Stimulated activated CD8-positive, alpha-beta memory T cell treated with anti-CD3 and anti-CD28 coated beads, Interleukin-12 subunit alpha, Interleukin-12 subunit beta, amount 100 ng/mL, for 24 hours (primary cell): ENCODE data around the gene TTF2.

Source experiments
- DNase-seq: peaks from one replicate; pipeline ENCODE4 v3.0.0-alpha.2; 2020; ENCODE audit errors: extremely low read depth

The TTF2 gene

GRCh38 chr1:117059678-117060440 is at the start of gene TTF2:
Gene TTF2, plus strand, starts transcription at chr1:117060326. Its CDS starts 21 bp downstream, at chr1:117060347.
- DNase-seq: peak; percentile 83

- DNase-seq: no peak
Observed at GRCh38 chr1:117011334-117011733, 48.8 kb upstream of the TTF2 start.

- no peak for DNase-seq
Observed at GRCh38 chr1:117013309-117013858, 46.7 kb upstream of the TTF2 start.

- DNase-seq: no peak
Observed at GRCh38 chr1:117014209-117014608, 45.9 kb upstream of the TTF2 start.

GRCh38 chr1:117015724-117016123 is 44.4 kb upstream of the TTF2 start:
- no peak for DNase-seq

GRCh38 chr1:117017062-117017461 is 43.1 kb upstream of the TTF2 start:
- no peak for DNase-seq

GRCh38 chr1:117017648-117018047 is 42.5 kb upstream of the TTF2 start:
- no peak for DNase-seq

- no peak for DNase-seq
Observed at GRCh38 chr1:117020526-117021156, 39.5 kb upstream of the TTF2 start.

- no peak for DNase-seq
Observed at GRCh38 chr1:117022114-117022513, 38.0 kb upstream of the TTF2 start.

- no peak for DNase-seq
Observed at GRCh38 chr1:117025568-117025967, 34.6 kb upstream of the TTF2 start.

- no peak for DNase-seq
Observed at GRCh38 chr1:117026361-117026760, 33.8 kb upstream of the TTF2 start.

- DNase-seq: no peak
Observed at GRCh38 chr1:117029685-117030084, 30.4 kb upstream of the TTF2 start.

- no peak for DNase-seq
Observed at GRCh38 chr1:117030271-117030877, 29.8 kb upstream of the TTF2 start.

- no peak for DNase-seq
Observed at GRCh38 chr1:117032266-117032665, 27.9 kb upstream of the TTF2 start.

GRCh38 chr1:117032681-117033539 is 27.2 kb upstream of the TTF2 start:
- no peak for DNase-seq

GRCh38 chr1:117033772-117034171 is 26.4 kb upstream of the TTF2 start:
- no peak for DNase-seq

- DNase-seq: no peak
Observed at GRCh38 chr1:117034791-117035290, 25.3 kb upstream of the TTF2 start.

- DNase-seq: no peak
Observed at GRCh38 chr1:117036018-117036461, 24.1 kb upstream of the TTF2 start.

GRCh38 chr1:117037802-117038201 is 22.3 kb upstream of the TTF2 start:
- no peak for DNase-seq

GRCh38 chr1:117038236-117038635 is 21.9 kb upstream of the TTF2 start:
- no peak for DNase-seq

GRCh38 chr1:117044217-117044616 is 15.9 kb upstream of the TTF2 start:
- no peak for DNase-seq
